Gastrocnemius medialis (tissue), 4 donors: Measurements from ENCODE around the gene RNF182. TPM values are rescaled to one million over a fixed set of nuclear protein-coding genes. Genes with fewer than 3 reads are reported as not detected.

Source experiments
- ATAC-seq, 2 donors: fragments of 150-250 bp; one replicate each; pipeline ENCODE4 v1.9.1; 2016
- DNase-seq, 2 donors: peaks; one replicate each; pipeline ENCODE4 v3.0.0-alpha.2; 2019
- H3K27ac ChIP-seq, 4 donors: fragments of 200-600 bp; sonication (generic); 1 replicate in 1 of 4; 2 replicates in 3 of 4; pipeline ENCODE4 v1.5.1; 2016 to 2018; ENCODE audit warnings: mild to moderate bottlenecking in 2 of 4, moderate library complexity in 1 of 4
- H3K27me3 ChIP-seq, 3 donors: fragments of 200-600 bp; sonication (generic) in 2 of 3; 1 replicate in 1 of 3; 2 replicates in 2 of 3; pipeline versions ENCODE4 v1.5.1 to v1.6.0; 2016 to 2019; ENCODE audit warnings: mild to moderate bottlenecking in 1 of 3, moderate library complexity in 1 of 3
- H3K36me3 ChIP-seq, 2 donors: fragments of 200-600 bp; sonication (generic) in 1 of 2; one replicate each; pipeline ENCODE4 v1.5.1; 2017 to 2018
- H3K4me1 ChIP-seq, 2 donors: fragments of 200-600 bp; sonication (generic) in 1 of 2; one replicate each; pipeline ENCODE4 v1.5.1; 2016 to 2017; ENCODE audit warnings: mild to moderate bottlenecking in 2 of 2
- H3K4me3 ChIP-seq, 4 donors: fragments of 200-600 bp; sonication (generic) in 3 of 4; 1 replicate in 1 of 4; 2 replicates in 3 of 4; pipeline ENCODE4 v1.5.1; 2016 to 2019; ENCODE audit warnings: mild to moderate bottlenecking in 2 of 4
- H3K9me3 ChIP-seq, 3 donors: fragments of 200-600 bp; sonication (generic) in 2 of 3; 1 replicate in 1 of 3; 2 replicates in 2 of 3; pipeline ENCODE4 v1.5.1; 2016 to 2019
- POLR2A ChIP-seq, 2 donors: fragments of 450-650 bp; IDR thresholded peaks; one replicate each; pipeline ENCODE4 v1.6.1; 2017; ENCODE audit warnings: antibody characterized with exemption in 2 of 2, mild to moderate bottlenecking in 2 of 2, moderate library complexity in 2 of 2
- in situ Hi-C, 4 donors: fragments of 200-750 bp; cut with MboI; loops; one replicate each; pipeline versions ENCODE4 v1.15.0 to v1.8.0; 2017; ENCODE audit warnings: low sequenced_read_pairs in 4 of 4
- intact Hi-C: fragments of 100-400 bp; cut with DNase I; formaldehyde crosslinking; loops from one replicate; pipeline ENCODE4 v1.15.1; 2023; ENCODE audit warnings: low total_unique reads
- total RNA-seq, 4 donors: library from RNA; depleted of rRNA; stranded (reverse); fragments of >200 nt; gene quantifications; one replicate each; pipeline versions ENCODE4 v1.1.0 to v1.2.3, GENCODE V29; 2016
- TF ChIP-seq, protein P1 (sequence below), 5 experiments: fragments of 450-650 bp in 3 of 5; fragments of 200-600 bp in 2 of 5; sonication (generic) in 2 of 5; IDR thresholded peaks in 4 of 5; conservative IDR thresholded peaks in 1 of 5; 1 replicate in 4 of 5; 2 replicates in 1 of 5; pipeline ENCODE4 v1.5.1; 2016 to 2019; ENCODE audit warnings: antibody characterized with exemption in 5 of 5, mild to moderate bottlenecking in 3 of 5, moderate library complexity in 3 of 5

The RNF182 gene
- total RNA-seq, 4 donors from 2014 or later: 0.10 TPM; not detected in 3

DNA sequence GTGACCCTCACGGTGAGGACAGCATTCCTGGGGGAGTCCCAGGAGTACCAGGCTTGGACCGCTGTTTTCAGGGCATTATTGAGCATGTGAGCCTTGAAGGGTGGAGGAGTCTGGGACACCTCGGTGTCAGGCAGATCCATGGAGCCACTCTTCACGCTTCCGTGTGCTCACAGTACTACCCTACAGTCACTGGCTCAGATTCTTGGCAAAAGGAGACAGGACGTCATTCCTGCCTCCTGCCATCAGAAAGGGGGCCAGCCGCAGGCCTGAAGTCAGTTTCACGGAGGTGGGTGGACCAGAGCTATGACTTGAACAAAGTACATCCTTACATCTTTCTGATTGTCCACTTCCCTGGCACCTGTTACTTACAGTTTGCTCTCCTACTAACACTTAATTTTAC, 103.9 kb downstream of the RNF182 start:
- in situ Hi-C loops: no loop called here
- peaks cover 0 to 10% (median 9%) of the 10 kb centered on the region in 3 donors for H3K27me3 ChIP-seq
- intact Hi-C loops: no loop called here
- H3K4me1 ChIP-seq: no peaks in the 10 kb centered on the region
- DNase-seq (no peak), ATAC-seq (no peak)
- no peak for TF ChIP-seq POLR2A (IDR thresholded peaks at IDR 0.05)
- TF ChIP-seq, protein P1, sequence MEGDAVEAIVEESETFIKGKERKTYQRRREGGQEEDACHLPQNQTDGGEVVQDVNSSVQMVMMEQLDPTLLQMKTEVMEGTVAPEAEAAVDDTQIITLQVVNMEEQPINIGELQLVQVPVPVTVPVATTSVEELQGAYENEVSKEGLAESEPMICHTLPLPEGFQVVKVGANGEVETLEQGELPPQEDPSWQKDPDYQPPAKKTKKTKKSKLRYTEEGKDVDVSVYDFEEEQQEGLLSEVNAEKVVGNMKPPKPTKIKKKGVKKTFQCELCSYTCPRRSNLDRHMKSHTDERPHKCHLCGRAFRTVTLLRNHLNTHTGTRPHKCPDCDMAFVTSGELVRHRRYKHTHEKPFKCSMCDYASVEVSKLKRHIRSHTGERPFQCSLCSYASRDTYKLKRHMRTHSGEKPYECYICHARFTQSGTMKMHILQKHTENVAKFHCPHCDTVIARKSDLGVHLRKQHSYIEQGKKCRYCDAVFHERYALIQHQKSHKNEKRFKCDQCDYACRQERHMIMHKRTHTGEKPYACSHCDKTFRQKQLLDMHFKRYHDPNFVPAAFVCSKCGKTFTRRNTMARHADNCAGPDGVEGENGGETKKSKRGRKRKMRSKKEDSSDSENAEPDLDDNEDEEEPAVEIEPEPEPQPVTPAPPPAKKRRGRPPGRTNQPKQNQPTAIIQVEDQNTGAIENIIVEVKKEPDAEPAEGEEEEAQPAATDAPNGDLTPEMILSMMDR (IDR thresholded peaks at IDR 0.05 in 4 of 5, conservative IDR thresholded peaks at IDR 0.05 in 1 of 5): no peak
- no peaks in the 10 kb centered on the region for H3K36me3 ChIP-seq
- no peaks in the 10 kb centered on the region for H3K9me3 ChIP-seq
- H3K4me3 ChIP-seq: no peak overlapping the region
- no peak overlapping the region for H3K27ac ChIP-seq

DNA sequence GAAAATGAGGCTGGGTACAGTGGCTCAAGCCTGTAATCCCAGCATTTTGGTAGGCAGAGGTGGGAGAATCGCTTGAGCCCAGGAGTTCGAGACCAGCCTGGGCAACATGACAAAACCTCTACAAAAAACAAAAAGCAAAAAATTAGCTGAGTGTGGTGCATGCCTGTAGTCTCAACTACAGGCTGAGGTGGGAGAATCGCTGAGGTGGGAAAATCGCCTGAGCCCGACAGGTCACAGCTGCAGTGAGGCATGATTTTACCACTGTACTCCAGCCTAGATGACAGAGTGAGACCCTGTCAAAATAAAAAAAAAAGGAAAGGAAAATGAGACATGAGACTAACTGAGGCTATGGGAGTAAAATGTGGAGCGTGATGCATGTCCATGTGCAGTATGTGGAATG, 104.9 kb downstream of the RNF182 start:
- Histone ChIP-seq H3K9me3 (no peaks in the 10 kb centered on the region), H3K4me1 (no peaks in the 10 kb centered on the region), H3K36me3 (no peaks in the 10 kb centered on the region), H3K4me3 (no peak overlapping the region), H3K27ac (no peak overlapping the region), H3K27me3 (peaks cover 0 to 15% (median 9%) of the 10 kb centered on the region in 3 donors)
- in situ Hi-C loops: no loop called here
- intact Hi-C loops: no loop called here
- TF ChIP-seq, protein P1 (IDR thresholded peaks at IDR 0.05 in 4 of 5, conservative IDR thresholded peaks at IDR 0.05 in 1 of 5): no peak
- no peak for TF ChIP-seq POLR2A (IDR thresholded peaks at IDR 0.05)
- no peak for ATAC-seq
- no peak for DNase-seq

Other genes starting within 250 kb of the RNF182 start
- 10 to 100 TPM; 44.7 to 93.1 (median 63.3) TPM for gene RANBP9, start 213.1 kb upstream of the RNF182 start, total RNA-seq
- gene MCUR1, start 110.4 kb upstream of the RNF182 start, total RNA-seq: 10 to 100 TPM in 3 of 4 donors, 1 to 10 TPM in 1; 9.5 to 29.4 (median 18.1) TPM
- under 1 TPM in 3 of 4 donors, not detected in 1; 0.27 to 0.72 (median 0.56) TPM for gene CD83, start 192.8 kb downstream of the RNF182 start, total RNA-seq